ENCODE data around the gene KDELR3.

The KDELR3 gene

DNA sequence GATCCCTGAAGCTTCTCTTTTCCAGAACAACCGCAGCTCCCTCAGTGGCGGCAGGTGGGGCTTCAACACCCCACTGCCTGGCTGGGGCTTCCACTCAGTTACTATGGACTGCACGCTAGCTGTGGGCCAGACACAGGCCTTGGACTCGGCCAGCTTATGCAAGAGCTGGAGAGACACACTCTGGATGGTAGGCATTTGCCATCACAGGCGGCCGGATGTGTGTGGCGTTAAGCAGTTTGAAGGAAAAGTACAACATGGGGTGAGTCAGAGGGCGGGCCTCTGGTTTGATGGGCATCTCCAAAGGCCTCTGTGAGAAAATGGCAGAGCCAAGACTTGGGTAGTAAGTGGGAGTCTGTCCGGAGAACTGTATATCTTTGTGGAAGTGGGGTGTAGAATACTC, 30.5 kb upstream of the KDELR3 start:
- in situ Hi-C loops (cut with MboI; ENCODE audit: low sequenced_read_pairs): no loop called here

DNA sequence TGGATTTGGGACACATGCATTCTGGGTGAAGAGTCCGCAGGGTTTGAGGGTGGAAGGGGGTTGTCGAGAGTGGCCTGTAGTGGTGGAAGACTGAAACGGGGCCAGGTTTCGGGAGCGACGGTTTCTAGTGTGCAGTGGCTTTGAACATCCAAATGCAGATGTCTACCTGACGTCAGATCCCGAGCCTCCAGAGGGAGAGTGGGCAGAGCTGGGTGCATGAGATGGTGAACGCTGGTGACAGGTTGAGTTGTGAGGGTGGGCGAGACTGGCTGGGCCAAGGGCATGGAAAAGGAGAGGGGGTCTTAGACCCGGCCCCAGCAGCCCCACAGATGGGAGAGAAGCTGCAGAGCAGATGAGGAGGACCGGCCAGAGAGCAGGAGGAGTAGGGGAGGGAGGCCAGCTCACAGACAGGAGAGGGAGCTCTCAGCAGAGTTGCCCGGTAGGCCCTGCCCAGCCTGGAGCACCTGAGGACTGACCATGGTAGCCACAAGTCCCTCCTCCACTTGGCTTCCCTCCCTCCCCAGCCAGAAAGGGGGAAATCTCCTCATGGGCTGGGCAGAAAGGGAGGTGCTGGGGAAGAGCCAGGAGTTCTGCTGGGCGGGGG, 27.0 kb upstream of the KDELR3 start:
- in situ Hi-C loops (cut with MboI; ENCODE audit: low sequenced_read_pairs): no loop called here

DNA sequence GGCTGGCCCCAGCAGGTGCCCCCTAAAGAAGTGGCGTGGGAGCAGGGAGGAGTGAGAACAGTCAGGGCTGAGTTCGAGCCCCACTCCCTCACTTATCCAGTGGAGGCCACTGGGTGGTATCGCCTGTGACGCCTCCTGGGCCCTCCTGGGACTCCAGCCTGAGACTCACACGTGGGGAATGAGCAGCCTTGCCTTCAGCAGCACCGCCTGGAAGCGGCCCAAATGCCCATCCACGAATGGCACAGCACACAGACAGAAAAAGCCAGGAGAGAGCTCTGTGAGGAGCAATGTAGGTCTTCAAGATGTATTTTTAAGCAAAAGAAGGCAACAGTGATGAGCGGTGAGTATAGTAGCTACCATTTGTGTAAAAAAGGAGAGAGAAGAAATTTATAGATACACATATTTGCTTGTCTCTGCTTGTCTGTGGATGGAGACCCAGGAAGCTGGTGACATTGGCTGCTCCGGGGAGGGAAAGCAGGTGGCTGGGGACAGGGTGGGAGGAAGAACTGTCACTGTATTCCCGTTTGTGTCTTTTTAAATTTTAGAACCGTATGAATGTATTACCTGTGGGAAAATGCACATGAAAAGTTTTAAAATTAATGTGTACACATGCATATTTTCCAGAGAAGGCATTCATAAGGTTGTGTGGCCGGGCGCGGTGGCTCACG, 26.1 kb upstream of the KDELR3 start:
- in situ Hi-C loops (cut with MboI; ENCODE audit: low sequenced_read_pairs): no loop called here

DNA sequence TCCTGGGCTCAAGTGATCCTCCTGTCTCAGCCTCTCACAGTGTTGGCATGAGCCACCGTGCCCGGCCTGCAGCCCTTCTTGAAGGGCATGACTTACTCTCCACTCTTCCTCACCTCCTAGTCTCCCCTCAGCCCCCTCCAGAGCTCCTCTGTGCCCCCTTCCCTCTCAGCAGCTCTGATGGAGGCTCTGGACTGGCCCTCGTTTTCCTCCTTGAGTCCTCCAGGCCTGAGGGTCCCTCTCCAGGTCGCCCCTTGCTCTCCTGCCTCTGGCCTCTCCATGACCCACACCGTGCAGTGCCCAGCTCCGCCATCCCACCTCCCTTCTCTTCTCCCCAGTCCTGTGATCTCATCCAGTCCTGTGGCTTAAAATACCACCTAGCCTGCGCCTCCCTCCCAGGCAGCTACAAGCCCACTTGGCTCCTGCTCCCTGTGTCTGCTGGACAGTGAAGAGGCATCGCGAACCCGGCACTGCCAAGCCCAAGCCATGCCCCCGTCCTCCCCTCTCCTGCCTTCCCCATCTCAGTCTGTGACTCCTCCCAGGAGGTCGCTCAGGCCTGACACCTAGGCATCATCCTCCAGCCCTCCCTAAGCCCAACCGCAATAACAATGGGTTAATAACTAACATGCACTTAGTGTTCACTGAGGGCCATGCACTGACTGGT, 24.8 kb upstream of the KDELR3 start:
- in situ Hi-C loops (cut with MboI; ENCODE audit: low sequenced_read_pairs): no loop called here

DNA sequence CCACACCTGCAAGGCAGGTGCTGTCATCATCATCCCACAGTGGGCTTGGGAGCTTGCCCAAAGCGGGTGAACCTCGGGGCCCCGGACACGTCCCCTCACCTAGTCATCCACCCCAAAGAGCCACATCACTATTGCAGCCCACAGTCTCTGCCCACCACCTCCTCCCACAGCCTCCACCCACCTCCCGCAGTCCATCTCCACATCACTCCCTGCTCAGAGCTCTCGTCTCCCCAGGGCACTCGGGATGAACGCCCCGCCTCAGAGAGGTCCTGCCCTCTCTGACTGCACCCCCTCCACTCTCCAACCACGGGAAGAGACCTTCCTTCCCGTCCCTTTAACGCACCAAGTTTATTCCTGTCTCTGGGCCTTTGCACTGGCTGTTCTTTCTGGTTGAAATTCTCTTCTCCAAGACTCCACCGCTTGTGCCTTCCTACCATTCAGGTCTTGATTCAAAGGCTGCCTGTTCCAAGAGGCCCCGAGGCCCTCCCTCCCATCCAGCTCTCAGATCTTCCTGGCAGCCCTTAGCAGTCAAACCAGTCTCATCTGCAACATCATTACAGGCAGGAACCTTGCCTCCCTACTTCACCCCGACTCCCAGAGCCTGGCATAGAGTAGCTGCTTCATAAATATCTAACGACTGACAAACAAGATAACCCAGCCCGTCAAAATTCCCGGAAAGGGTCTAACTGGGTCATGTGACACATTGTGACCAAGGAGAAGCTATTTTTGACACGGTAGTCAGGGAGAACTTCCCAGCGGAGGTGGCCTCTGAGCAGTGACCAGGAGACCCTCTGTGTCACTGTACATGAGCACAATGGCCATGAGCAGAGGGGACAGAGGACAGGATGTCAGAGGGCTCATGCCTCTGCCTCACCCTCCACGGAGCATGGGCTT, 24.0 kb upstream of the KDELR3 start:
- in situ Hi-C loops (cut with MboI; ENCODE audit: low sequenced_read_pairs): no loop called here

DNA sequence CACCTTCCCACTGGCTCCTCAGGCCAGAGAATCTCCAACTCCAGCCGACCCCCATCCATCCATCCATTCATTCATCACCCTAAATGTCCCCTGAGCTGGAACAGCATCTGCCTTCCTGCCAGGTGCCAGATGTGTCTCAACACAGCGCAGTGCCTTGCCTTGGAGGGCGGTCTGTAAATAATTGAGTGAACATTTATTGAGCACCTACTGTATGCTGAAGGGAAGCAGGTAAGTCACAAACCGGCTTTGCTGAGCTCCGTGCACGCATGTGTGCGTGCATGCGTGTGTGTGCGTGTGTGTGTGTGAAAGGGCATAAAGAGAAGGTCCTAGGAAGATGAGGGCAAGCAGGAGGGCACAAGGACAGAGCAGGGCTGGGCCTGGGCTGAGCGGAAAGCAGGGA, 23.1 kb upstream of the KDELR3 start:
- in situ Hi-C loops (cut with MboI; ENCODE audit: low sequenced_read_pairs): no loop called here

DNA sequence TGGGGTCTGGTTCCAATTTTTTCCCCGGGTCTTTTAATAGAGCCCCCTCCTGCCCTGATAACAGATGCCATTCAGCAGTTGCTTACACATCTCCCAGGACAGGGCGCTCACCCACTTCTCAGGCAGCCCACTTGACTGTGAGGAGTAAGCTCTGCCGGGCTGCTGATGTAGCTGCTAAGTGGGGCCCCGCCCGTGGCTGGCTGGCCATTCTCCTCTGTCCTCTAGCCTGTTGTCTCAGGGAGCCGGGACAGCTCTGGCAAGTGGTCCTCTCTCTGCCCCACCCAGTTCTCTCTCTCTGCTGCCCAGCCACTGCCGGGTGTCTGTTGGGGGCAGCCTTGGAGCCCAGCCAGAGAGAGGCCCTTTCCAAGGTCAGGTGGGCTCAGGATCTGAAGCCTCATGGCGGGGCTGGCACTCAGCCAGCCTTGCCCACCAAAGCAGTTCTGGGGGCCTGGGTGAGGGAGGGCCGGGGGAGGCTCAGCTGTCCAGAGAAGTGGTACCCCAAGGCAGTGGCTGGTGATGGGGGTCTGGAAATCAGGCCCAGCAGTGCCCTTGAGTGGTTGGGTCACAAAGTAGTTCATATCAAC, 21.8 kb upstream of the KDELR3 start:
- in situ Hi-C loops (cut with MboI; ENCODE audit: low sequenced_read_pairs): no loop called here

DNA sequence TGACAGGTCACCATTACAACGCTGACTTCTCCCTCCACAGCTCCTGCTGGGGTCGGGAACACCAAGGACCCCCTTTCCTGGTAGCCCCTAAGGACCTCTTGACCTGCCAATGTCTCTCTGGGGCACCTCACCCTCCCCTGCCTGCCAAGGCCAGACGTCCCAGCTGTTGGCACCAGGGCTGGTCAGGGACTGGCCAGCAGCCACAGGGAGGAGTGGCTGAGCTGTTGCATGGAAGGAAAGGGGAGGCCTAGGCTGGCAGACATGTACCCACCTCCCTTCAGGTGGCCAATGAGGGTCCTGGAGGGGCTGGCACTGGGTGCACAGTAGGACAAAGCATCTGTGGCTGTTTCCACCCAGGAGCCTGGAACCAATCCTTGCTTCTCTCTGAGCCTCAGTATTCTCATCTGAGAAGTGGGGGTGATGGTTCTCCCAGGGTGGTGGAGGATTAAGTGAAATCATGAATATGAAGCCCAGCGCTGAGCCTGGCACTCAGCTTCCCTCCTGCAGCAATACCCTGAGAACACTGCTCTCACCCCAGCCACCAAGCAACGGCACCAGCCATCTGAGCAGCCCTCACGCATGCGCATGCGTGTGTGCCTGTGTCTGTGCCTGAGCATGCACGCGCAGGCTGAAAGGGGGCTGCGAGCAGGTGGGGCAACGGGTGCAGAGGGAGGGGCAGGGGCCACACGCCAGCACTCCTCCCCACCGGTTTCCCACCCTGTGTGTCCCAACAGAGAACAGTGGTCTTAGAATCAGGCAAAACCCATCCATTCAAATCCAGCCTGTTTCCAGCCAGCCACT, 18.8 kb upstream of the KDELR3 start:
- in situ Hi-C loops (cut with MboI; ENCODE audit: low sequenced_read_pairs): no loop called here

DNA sequence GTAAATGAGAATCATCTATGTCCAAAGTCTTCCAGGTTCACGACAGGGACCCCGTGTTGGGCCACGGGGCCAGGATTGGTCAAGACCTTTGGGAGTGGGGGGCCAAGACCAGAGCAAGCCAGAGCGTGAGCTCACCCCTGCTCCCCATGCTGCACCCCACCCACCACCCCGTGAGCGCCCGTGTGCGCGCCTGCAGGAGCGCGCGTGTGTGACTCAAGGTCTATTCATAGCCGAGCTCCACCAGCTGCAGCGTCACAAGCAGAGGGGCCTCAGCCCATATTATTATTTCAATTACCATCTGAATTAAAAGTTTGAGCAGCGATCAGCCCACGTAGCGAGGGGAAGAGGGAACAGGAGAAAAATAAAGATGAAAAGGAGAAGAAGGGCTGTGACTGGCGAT, 18.1 kb upstream of the KDELR3 start:
- in situ Hi-C loops (cut with MboI; ENCODE audit: low sequenced_read_pairs): no loop called here

DNA sequence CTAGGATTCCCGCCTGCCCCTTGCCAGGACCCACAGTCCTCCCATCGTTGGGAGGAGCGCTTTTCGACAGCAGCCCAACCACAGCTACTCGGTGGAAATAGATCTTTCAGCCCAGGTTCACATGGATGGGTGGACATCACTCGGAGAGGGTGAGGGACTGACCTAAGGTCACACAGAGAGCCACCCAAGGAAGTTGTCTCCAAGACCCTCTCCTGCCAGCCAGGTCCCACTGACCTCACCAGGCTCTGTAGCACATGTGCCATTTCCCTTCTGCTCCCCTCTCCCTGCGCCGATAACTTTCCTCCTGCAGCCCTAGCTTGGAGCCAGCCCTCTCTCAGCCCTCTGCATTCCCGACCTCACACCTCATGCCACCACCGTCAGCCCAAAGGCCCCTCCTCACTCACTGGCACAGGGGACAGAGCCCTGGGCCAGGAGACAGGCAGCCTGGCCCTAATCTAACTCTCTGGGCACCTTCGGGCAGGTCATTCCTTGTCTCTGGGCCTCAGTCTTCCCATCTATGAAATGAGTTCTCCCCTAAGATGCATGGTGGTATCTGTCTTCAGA, 17.6 kb upstream of the KDELR3 start:
- in situ Hi-C loops (cut with MboI; ENCODE audit: low sequenced_read_pairs): no loop called here

DNA sequence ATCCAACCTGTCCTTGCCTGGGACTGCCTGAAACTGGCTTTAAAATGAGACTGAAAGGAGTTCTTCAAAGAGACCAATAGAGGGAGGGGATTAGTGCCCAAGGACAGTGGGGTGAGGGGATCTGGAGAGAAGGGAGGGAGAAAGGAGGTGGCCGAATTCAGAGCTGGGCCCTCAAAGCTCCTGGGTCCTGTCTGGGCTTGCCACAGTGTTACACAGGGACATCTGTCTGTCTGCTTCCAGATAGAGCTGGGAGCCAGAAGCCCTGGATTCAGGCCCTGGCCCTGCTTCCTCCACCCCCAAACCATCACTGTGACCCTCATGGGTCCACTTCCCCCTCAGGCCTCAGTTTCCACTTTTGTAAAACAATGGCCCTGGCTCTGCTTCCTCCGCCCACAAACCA, 16.5 kb upstream of the KDELR3 start:
- in situ Hi-C loops (cut with MboI; ENCODE audit: low sequenced_read_pairs): no loop called here

DNA sequence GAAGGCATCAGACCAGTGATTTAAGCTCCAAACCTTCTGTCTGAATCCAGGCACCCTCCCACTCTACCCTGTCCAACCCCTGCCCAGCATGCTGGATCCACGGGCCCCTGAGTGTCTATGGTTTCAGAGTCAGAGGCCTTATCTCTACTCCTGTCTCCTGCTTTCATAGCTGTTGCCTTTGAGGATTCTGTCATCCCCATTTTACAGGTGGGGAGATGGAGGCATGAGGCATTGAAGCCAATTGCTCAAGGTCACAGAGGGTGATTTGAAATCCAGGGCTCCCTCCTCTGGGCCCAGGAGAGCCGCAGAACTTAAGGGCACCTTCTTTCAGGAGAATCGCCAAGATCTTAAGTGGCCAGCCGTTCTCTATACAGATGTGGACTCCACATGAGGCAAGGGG, 16.0 kb upstream of the KDELR3 start:
- in situ Hi-C loops (cut with MboI; ENCODE audit: low sequenced_read_pairs): no loop called here

DNA sequence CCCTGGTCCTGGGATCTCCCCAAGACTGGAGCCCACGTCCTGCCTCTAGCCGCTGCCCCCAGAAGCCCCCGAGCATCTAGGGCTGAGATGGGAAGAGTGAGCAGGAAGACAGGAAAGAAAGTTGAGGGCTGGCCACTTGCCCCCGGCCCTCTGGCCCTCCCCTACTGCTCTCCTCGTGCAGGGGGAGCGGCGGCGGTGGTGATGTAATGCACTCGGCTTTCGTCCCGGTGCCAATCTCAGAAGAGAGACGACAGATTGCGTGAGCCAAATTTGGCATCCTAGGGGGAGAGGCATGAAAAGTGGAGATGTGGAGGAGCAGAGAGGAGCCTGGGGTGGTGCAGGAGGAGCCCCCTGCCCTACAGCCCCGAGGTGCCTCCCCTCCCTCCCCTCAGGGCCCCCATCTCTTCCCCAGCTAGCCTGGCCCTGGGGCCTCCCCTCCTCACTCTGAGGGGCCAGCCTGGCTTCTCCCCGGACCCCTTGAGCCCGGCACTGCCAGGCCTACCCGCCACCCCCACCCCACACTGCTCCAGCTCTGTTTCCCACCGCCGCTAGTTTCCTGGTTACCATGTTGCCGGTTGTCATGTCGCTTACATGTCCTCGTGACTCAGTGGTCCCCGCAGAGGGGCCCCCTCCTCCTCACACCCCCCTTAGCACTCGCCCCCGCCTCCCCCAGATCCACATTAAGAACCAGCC, 15.4 kb upstream of the KDELR3 start:
- in situ Hi-C loops (cut with MboI; ENCODE audit: low sequenced_read_pairs): no loop called here

DNA sequence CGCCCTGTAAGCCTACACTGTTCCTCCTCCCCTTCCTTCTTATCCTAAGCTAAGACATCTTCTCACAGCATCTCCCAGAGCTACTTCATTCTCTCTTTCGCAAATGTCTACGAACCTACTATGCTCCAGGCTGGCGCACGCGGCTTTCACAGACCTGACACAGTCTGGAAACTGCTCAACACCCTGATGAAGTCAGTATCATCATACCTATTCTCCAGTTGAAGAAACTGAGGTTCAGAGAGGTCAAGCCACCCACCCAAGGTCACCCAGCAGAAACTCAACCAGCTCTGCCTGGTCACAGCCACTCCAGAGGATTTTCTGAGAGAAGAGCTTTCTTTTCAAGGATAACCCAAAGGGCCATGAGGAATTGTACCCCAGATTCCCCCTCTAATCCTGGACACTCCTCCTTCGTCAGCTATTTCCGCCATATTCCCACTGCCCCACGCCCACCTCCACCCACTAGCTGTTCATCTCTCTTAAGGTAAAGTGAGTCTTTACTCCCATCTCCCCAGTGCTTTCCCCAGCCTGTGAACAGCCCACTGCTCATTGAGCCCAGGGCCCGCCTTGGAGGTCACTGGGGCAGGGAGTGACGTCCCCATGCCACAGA, 14.7 kb upstream of the KDELR3 start:
- in situ Hi-C loops (cut with MboI; ENCODE audit: low sequenced_read_pairs): no loop called here

DNA sequence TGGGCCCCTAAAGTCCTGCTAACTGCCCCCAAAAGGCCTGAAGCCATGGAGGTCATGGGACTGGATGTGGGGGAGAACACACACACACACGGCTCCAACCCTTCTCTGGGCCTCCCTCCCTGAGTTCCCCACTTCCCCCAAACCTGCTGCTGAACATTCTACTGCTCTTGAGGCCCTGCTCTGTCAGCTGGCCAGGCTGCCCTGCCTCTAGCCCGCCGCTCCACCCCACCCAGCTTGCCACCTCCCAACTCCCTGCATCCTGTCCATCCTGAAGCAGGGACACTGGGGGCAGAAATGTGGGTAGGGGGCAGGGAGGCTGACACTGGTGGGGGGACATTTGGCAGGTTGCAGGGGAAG, 13.9 kb upstream of the KDELR3 start:
- in situ Hi-C loops (cut with MboI; ENCODE audit: low sequenced_read_pairs): no loop called here

DNA sequence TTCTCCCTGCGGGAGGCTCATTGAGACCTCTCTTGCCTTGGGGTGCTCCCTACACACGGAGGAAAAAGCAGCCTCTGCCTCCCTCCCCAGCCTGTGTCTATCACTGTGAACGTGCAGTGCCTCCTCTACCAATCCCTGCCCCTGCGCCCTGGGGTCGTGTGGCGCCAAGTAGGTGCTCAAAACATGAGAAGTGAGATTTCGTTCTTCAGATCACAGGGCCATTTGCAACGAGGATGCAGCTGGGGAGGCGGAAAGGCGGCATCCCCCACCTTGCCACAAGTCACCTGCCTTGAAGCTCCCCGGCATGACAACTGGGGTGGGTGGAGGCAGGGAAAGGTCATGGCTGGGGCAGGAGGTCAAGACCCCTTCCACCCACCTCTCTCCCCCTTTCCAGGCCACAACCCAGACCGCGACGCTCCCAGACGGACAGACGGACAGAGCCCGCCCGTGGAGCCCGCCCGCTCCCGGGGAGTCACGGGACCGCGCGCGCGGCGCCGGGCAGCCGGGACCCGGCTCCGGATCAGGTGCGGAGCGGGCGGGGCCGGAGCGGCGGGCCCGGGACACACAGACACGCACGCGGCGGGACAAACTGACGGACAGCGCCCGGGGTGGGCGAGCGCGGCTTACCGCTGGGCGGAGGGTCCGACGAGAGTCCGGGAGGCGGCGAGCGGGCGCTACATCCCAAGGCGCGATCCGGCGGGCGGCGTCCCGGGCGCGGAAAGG, 13.4 kb upstream of the KDELR3 start:
- in situ Hi-C loops (cut with MboI; ENCODE audit: low sequenced_read_pairs): no loop called here

DNA sequence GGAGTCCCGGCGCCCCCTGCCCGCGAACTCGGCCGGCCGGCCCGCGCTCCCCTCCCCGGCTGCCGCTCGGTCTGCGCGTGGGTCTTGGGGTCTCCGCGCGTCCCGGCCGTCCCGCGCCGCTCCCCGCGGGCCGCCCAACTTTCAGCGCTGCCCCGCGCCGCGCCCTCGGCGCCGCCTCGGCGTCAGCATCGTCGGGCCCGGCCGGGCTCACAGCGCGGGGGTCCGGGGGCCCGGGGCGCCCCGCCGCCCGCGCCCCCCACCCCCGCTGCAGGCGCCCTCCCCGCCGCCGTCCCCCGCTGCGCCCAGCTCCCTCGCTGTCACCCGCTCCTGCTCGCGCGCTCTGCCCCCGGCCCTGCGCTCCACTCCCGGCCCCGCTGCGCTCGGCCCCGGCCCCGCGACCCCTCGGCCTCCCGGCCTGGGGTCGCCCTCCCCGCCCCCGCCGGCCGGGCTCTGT, 12.8 kb upstream of the KDELR3 start, which contains the start of gene KCNJ4:
Gene KCNJ4, minus strand, starts transcription at position 124 of the 454 bp plus-strand sequence. CDS start 27,067 bp downstream, outside the sequence.
- in situ Hi-C loops (cut with MboI; ENCODE audit: low sequenced_read_pairs): no loop called here
